ENCODE data around the gene NOSTRIN. TPM values are rescaled to one million over a fixed set of nuclear protein-coding genes. Genes with fewer than 3 reads are reported as not detected.
"Not testable (repeated sequence)": the region's sequence is repeated elsewhere in the genome, so short reads cannot be mapped to it uniquely, and the experiment has no call there.

Gene NOSTRIN
- total RNA-seq, 1 donor from 2014 or later, result not detected

DNA sequence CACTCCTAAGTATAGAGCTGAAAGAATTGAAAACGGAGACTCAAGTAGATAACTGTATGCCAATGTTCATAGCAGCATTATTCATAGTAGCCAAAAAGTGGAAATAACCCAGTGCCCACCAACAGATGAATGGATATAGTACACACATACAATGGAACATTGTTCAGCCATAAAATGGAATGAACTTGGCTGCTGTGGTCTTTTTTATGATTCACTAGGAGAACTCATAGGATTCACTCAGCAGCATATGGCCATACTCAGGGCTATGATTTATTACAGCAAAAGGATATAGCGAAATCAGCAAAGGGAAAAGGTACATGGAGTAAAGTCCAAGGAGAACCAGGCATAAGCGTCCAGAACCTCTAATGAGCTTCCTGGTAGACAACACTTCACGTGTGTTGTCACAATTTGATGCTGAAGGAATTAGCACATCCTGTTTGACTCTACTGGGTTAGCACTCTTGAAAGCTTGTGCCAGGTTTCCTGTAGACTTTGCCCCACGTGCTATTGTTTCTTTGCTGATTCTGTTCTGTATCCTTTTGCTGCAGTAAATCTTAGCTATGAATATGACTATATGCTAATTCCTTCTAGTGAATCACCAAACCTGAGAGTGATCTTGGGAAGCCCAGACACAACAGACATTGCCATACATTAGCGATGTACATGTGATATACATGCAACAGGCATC lies 72.1 kb downstream of the NOSTRIN start:
- H3K4me3 Mint-ChIP-seq, result no peak overlapping the region
- no peak overlapping the region for H3K27ac Mint-ChIP-seq
- H3K27me3 Mint-ChIP-seq (ENCODE audit: insufficient read depth), result no peaks in the 10 kb centered on the region
- peaks cover 10% of the 10 kb centered on the region for H3K4me1 Mint-ChIP-seq (ENCODE audit: low read depth)
- H3K36me3 Mint-ChIP-seq (ENCODE audit: low read depth), result peaks cover 26% of the 10 kb centered on the region
- peaks cover 4% of the 10 kb centered on the region for H3K9me3 Mint-ChIP-seq
- intact Hi-C loops (cut with micrococcal nuclease), result no loop called here
- no peak for DNase-seq (ENCODE audit: low spot score)

DNA sequence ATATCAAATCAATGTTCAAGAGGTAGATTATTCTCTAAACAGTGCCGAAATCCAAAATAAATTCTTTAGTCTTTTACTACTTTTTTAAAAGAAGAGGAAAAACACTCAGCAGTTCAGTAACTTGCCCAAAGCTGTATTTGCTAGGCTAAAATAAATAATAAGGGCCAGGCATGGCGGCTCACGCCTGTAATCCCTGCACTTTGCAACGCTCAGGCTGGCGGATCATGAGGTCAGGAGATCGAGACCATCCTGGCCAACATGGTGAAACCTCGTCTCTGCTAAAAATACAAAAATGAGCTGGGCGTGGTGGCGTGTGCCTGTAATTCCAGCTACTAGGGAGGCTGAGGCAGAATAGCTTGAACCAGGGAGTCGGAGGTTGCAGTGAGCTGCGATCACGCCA lies 79.7 kb downstream of the NOSTRIN start:
- Mint-ChIP-seq H3K36me3 (ENCODE audit: low read depth) (peaks cover 25% of the 10 kb centered on the region), H3K4me1 (ENCODE audit: low read depth) (peaks cover 29% of the 10 kb centered on the region)
- DNase-seq (ENCODE audit: low spot score); H3K27me3 Mint-ChIP-seq (ENCODE audit: insufficient read depth); H3K9me3 Mint-ChIP-seq; H3K4me3 Mint-ChIP-seq; intact Hi-C loops (cut with micrococcal nuclease); H3K27ac Mint-ChIP-seq: not testable (repeated sequence)

GRCh38 chr2:168884975-168885374 lies 82.5 kb downstream of the NOSTRIN start:
- Mint-ChIP-seq H3K27me3 (ENCODE audit: insufficient read depth) (no peaks in the 10 kb centered on the region), H3K4me1 (ENCODE audit: low read depth) (peaks cover 45% of the 10 kb centered on the region), H3K36me3 (ENCODE audit: low read depth) (peaks cover 30% of the 10 kb centered on the region), H3K4me3 (no peak overlapping the region), H3K9me3 (no peaks in the 10 kb centered on the region), H3K27ac (no peak overlapping the region)
- DNase-seq (ENCODE audit: low spot score), result no peak
- intact Hi-C loops (cut with micrococcal nuclease), result no loop called here

- intact Hi-C loops (cut with micrococcal nuclease), result loop anchor here (1.0 to 10.0 kb wide), 4 partner anchors 457 to 935 kb away; partner anchors contain the start of genes METTL5 and UBR3
- H3K4me3 Mint-ChIP-seq, result peak overlapping the region; percentile 98
- peaks cover 36% of the 10 kb centered on the region for H3K4me1 Mint-ChIP-seq (ENCODE audit: low read depth)
- H3K27ac Mint-ChIP-seq, result peak overlapping the region; percentile 92
- H3K36me3 Mint-ChIP-seq (ENCODE audit: low read depth), result peaks cover 19% of the 10 kb centered on the region
- H3K9me3 Mint-ChIP-seq, result no peaks in the 10 kb centered on the region
- no peak for DNase-seq (ENCODE audit: low spot score)
- H3K27me3 Mint-ChIP-seq (ENCODE audit: insufficient read depth), result peaks cover 20% of the 10 kb centered on the region
Observed at GRCh38 chr2:168889635-168890005, 87.2 kb downstream of the NOSTRIN start.

- intact Hi-C loops (cut with micrococcal nuclease), result loop anchor here (1.0 to 10.0 kb wide), 4 partner anchors 457 to 935 kb away; partner anchors contain the start of genes METTL5 and UBR3
- Mint-ChIP-seq H3K27ac (peak within 1 kb of the TSS; percentile 92), H3K36me3 (ENCODE audit: low read depth) (peaks cover 15% of the 10 kb centered on the region), H3K4me1 (ENCODE audit: low read depth) (peaks cover 32% of the 10 kb centered on the region), H3K27me3 (ENCODE audit: insufficient read depth) (peaks cover 21% of the 10 kb centered on the region), H3K9me3 (no peaks in the 10 kb centered on the region), H3K4me3 (peak within 1 kb of the TSS; percentile 98)
- DNase-seq (ENCODE audit: low spot score), result peak; percentile 87
Observed at GRCh38 chr2:168890006-168890782, 87.8 kb downstream of the NOSTRIN start, which contains the start of gene SPC25. SPC25 (minus strand) TSS chr2:168890430; CDS start chr2:168889519, 911 bp downstream.

DNA sequence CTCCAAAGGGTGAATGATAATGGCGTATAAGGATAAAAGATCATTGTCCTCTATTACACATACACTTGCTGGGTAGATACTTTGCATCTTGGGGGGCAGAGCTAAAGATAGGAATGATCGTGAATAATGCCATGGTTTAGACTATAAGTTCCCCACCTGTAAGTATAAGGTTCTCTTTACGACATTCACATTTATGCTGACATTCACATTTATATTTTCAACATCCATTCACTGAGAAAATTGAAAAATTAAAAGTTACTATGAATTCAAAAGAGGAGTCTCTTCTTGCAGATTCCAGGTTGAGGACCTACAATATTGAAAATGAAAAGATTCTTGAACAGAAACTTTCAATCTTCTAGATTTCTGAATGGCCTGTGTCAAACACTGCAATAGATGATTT lies 89.9 kb downstream of the NOSTRIN start:
- H3K4me3 Mint-ChIP-seq, result no peak overlapping the region
- intact Hi-C loops (cut with micrococcal nuclease), result loop anchor here (10.0 kb wide), 2 partner anchors 698 to 932 kb away; partner anchors contain the start of genes METTL5 and UBR3
- peaks cover 27% of the 10 kb centered on the region for H3K27me3 Mint-ChIP-seq (ENCODE audit: insufficient read depth)
- no peak overlapping the region for H3K27ac Mint-ChIP-seq
- no peaks in the 10 kb centered on the region for H3K9me3 Mint-ChIP-seq
- H3K36me3 Mint-ChIP-seq (ENCODE audit: low read depth), result peaks cover 5% of the 10 kb centered on the region
- DNase-seq (ENCODE audit: low spot score), result no peak
- H3K4me1 Mint-ChIP-seq (ENCODE audit: low read depth), result peaks cover 26% of the 10 kb centered on the region

DNA sequence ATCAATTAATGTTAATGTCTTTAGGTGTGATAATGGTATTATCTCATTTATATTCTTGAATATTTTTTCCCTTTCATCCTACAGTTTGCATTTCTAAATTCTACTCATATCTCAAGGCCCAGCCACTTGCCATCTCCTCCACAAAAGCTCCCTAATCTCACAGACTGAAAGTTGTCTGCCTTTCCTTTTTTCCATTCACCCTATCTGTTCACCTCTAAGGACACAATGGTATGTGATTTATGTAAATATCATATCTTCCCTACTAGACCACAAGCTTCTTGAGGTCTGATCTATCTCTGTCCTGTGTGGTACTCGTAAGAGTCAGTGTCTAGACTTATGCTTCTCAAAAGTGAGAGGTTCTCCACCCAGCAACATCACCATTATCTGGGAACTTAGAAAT lies 91.7 kb downstream of the NOSTRIN start:
- no peak overlapping the region for H3K4me3 Mint-ChIP-seq
- no peaks in the 10 kb centered on the region for H3K36me3 Mint-ChIP-seq (ENCODE audit: low read depth)
- no peaks in the 10 kb centered on the region for H3K9me3 Mint-ChIP-seq
- peaks cover 32% of the 10 kb centered on the region for H3K27me3 Mint-ChIP-seq (ENCODE audit: insufficient read depth)
- H3K4me1 Mint-ChIP-seq (ENCODE audit: low read depth), result peaks cover 17% of the 10 kb centered on the region
- intact Hi-C loops (cut with micrococcal nuclease), result loop anchor here (10.0 kb wide), 2 partner anchors 699 to 931 kb away; partner anchors contain the start of genes METTL5 and UBR3
- DNase-seq (ENCODE audit: low spot score), result no peak
- no peak overlapping the region for H3K27ac Mint-ChIP-seq

DNA sequence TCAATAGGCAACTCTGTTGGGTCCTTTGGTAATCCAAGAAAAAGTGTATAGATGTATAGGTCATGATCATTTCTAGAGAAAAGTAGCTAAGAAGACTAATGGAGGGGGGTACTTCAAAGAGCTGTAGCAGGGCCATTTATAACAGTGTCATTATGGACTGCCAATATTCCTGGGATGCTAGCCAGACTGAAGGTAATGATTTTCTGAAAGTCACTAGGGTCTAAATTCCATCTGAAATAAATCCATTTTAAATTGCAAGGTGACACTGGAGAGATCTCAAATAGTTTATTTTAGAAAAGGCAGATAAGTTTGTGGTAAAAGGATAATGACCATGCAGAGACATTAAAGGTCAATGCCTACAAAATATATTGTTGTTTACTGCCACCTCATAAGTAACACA lies 92.3 kb downstream of the NOSTRIN start:
- DNase-seq (ENCODE audit: low spot score), result no peak
- Mint-ChIP-seq H3K4me3 (no peak overlapping the region), H3K4me1 (ENCODE audit: low read depth) (peaks cover 11% of the 10 kb centered on the region), H3K27ac (no peak overlapping the region), H3K27me3 (ENCODE audit: insufficient read depth) (peaks cover 34% of the 10 kb centered on the region), H3K36me3 (ENCODE audit: low read depth) (no peaks in the 10 kb centered on the region), H3K9me3 (no peaks in the 10 kb centered on the region)
- intact Hi-C loops (cut with micrococcal nuclease), result loop anchor here (10.0 kb wide), 2 partner anchors 700 to 930 kb away; partner anchors contain the start of genes METTL5 and UBR3

DNA sequence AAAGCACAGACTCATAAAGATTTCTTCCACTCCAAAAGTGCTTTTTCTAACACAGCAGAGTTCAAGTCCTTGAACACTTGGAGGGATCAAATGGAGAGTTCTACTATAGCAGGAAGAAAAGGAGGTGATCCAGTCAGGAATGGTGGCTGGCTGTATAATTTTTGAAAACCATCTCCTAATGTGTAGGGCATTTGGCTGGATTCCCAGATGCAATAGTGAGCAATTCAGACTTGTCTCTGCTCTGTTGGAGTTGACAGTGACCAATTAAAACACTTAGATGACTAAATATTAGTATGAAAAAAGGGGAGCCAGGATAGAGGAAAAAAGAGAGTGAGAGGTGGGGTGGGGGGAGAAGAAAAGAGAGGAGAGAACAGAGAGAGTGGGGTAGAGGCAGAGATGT lies 93.3 kb downstream of the NOSTRIN start:
- Mint-ChIP-seq H3K36me3 (ENCODE audit: low read depth) (no peaks in the 10 kb centered on the region), H3K27ac (no peak overlapping the region), H3K4me3 (no peak overlapping the region), H3K4me1 (ENCODE audit: low read depth) (peaks cover 1% of the 10 kb centered on the region), H3K27me3 (ENCODE audit: insufficient read depth) (peaks cover 37% of the 10 kb centered on the region), H3K9me3 (no peaks in the 10 kb centered on the region)
- no peak for DNase-seq (ENCODE audit: low spot score)
- intact Hi-C loops (cut with micrococcal nuclease), result loop anchor here (10.0 kb wide), 2 partner anchors 701 to 929 kb away; partner anchors contain the start of genes METTL5 and UBR3

DNA sequence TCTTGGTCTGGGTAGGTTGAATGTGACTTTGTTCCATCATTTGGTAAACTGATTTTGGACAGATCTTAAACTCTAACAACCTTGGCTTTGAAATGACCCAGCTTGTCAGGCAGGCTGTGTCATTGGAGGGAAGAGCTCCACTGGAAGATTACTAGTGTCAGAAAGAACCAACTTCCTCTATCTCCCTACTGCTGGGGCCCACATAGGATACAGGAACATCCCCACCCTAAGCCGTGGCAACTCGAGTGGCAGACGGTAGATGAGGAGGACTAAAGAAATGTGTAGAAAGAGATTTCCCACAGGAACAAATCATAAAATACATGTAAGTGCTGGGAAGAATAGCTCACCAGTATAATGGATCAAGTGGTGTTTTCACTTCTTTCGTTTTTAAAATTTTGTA lies 94.3 kb downstream of the NOSTRIN start:
- Mint-ChIP-seq H3K9me3 (no peaks in the 10 kb centered on the region), H3K27me3 (ENCODE audit: insufficient read depth) (peaks cover 35% of the 10 kb centered on the region), H3K27ac (no peak overlapping the region), H3K4me1 (ENCODE audit: low read depth) (no peaks in the 10 kb centered on the region), H3K36me3 (ENCODE audit: low read depth) (no peaks in the 10 kb centered on the region), H3K4me3 (no peak overlapping the region)
- no peak for DNase-seq (ENCODE audit: low spot score)
- intact Hi-C loops (cut with micrococcal nuclease), result loop anchor here (10.0 kb wide), 2 partner anchors 702 to 928 kb away; partner anchors contain the start of genes METTL5 and UBR3

DNA sequence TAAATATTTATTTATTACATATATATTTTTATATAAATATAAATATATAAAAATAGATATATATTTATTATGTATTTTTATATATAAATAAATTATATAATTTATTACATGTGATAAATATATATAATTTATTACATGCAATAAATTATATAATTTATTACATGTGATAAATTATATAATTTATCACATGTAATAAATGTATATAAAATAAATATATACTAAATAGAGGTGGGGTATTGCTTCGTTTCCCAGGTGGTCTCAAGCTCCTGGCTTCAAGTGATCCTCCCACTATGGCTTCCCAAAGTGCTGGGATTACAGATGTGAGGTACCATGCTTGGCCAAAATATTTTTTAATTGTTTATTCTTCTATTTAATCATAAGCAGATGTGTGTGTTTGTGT lies 95.0 kb downstream of the NOSTRIN start:
- intact Hi-C loops (cut with micrococcal nuclease), result loop anchor here (10.0 kb wide), 2 partner anchors 703 to 927 kb away; partner anchors contain the start of genes METTL5 and UBR3

GRCh38 chr2:168901003-168901402 lies 98.6 kb downstream of the NOSTRIN start, which contains the start of gene G6PC2:
G6PC2 (plus strand) TSS chr2:168901291; CDS start chr2:168901332, 41 bp downstream.
- H3K4me3 Mint-ChIP-seq, result no peak within 1 kb of the TSS
- no peaks in the 10 kb centered on the region for H3K36me3 Mint-ChIP-seq (ENCODE audit: low read depth)
- H3K27me3 Mint-ChIP-seq (ENCODE audit: insufficient read depth), result peaks cover 31% of the 10 kb centered on the region
- H3K27ac Mint-ChIP-seq, result no peak within 1 kb of the TSS
- H3K4me1 Mint-ChIP-seq (ENCODE audit: low read depth), result no peaks in the 10 kb centered on the region
- DNase-seq (ENCODE audit: low spot score), result no peak
- intact Hi-C loops (cut with micrococcal nuclease), result no loop called here
- no peaks in the 10 kb centered on the region for H3K9me3 Mint-ChIP-seq

More for the DNA sequence above, 95.0 kb downstream of the NOSTRIN start:
- Mint-ChIP-seq H3K36me3 (ENCODE audit: low read depth) (no peaks in the 10 kb centered on the region), H3K4me1 (ENCODE audit: low read depth) (no peaks in the 10 kb centered on the region), H3K27me3 (ENCODE audit: insufficient read depth) (peaks cover 31% of the 10 kb centered on the region), H3K4me3 (no peak overlapping the region), H3K9me3 (no peaks in the 10 kb centered on the region), H3K27ac (no peak overlapping the region)
- DNase-seq (ENCODE audit: low spot score), result no peak

Data from activated T-helper 1 cell treated with anti-CD3 and anti-CD28 coated beads, Interleukin-12 subunit alpha, Interleukin-12 subunit beta, Interleukin-2, Interleukin-4 antibody, amounts not matched to agents 30 ng/mL and 10 ng/mL and 1 ng/mL, durations not matched to agents 14 hours and 24 hours and 36 hours (primary cell).